Heart left ventricle (tissue), 16 donors: ENCODE results near the gene MATR3. TPM values are rescaled to one million over a fixed set of nuclear protein-coding genes. Genes with fewer than 3 reads are reported as not detected.
"Not testable (repeated sequence)": the region's sequence is repeated elsewhere in the genome, so short reads cannot be mapped to it uniquely, and the experiment has no call there.

Source experiments
- ATAC-seq, 4 donors: fragments of 200-7000 bp; cut with Tn5 transposase; one replicate each; pipeline ENCODE4 v1.9.1; 2020 to 2022; ENCODE audit warnings: moderate library complexity in 4 of 4, mild to moderate bottlenecking in 3 of 4, moderate number of reproducible peaks in 1 of 4
- DNase-seq, 5 donors: peaks; one replicate each; pipeline ENCODE4 v3.0.0-alpha.2; 2020
- H3K27ac ChIP-seq, 12 donors: fragments of 200-600 bp; sonication (generic) in 4 of 12; one replicate each; pipeline versions ENCODE4 v1.5.0 to v1.8.0; 2016 to 2022; ENCODE audit warnings: mild to moderate bottlenecking in 2 of 12
- H3K27me3 ChIP-seq, 9 donors: fragments of 200-600 bp; sonication (generic) in 2 of 9; one replicate each; pipeline versions ENCODE4 v1.5.1 to v1.8.0; 2016 to 2022; ENCODE audit warnings: mild to moderate bottlenecking in 3 of 9
- H3K36me3 ChIP-seq, 9 donors: fragments of 200-600 bp; sonication (generic) in 2 of 9; one replicate each; pipeline versions ENCODE4 v1.5.0 to v1.8.0; 2018 to 2022; ENCODE audit warnings: mild to moderate bottlenecking in 2 of 9
- H3K4me1 ChIP-seq, 12 donors: fragments of 200-600 bp; sonication (generic) in 4 of 12; one replicate each; pipeline versions ENCODE4 v1.5.0 to v1.8.0; 2016 to 2022; ENCODE audit warnings: mild to moderate bottlenecking in 3 of 12
- H3K4me3 ChIP-seq, 12 donors: fragments of 200-600 bp; sonication (generic) in 4 of 12; one replicate each; pipeline versions ENCODE4 v1.5.0 to v1.8.0; 2017 to 2022; ENCODE audit warnings: mild to moderate bottlenecking in 9 of 12, moderate library complexity in 4 of 12
- H3K9me3 ChIP-seq, 12 donors: fragments of 200-600 bp; sonication (generic) in 4 of 12; one replicate each; pipeline versions ENCODE4 v1.5.0 to v1.8.0; 2016 to 2022; ENCODE audit warnings: mild to moderate bottlenecking in 1 of 12
- POLR2A ChIP-seq, 2 donors: fragments of 450-650 bp; IDR thresholded peaks; one replicate each; pipeline ENCODE4 v1.6.1; 2017; ENCODE audit warnings: antibody characterized with exemption in 2 of 2, mild to moderate bottlenecking in 2 of 2, moderate library complexity in 2 of 2
- WGBS, 4 donors: extraction: QIAGEN DNeasy Blood & Tissue Kit in 2 of 4; methylation state at CpG; one replicate each; pipeline versions ENCODE4 v1.1.5 to v1.1.7; 2013 to 2018; 5-methylcytosine and 5-hydroxymethylcytosine counted together
- intact Hi-C, 10 donors: fragments of 100-400 bp; cut with DNase I; formaldehyde crosslinking; loops; one replicate each; pipeline versions ENCODE4 v1.11.1 to v1.14.2; 2022
- polyA plus RNA-seq, 2 donors: library from polyadenylated mRNA; stranded (reverse); fragments of 200-250 nt; gene quantifications; one replicate each; pipeline ENCODE4 v1.2.3, GENCODE V29; 2013
- total RNA-seq, 9 donors: library from RNA; depleted of rRNA in 2 of 9; stranded (reverse); fragments of >200 nt in 2 of 9; fragmentation: NEBNext Ultra II Directional in 3 of 9; extraction: Animal tissue kit (Norgen Biotek cat#: 25700) in 3 of 9; gene quantifications; one replicate each; pipeline versions ENCODE4 v1.1.0 to v1.2.4, GENCODE V29; 2016 to 2023
- TF ChIP-seq, protein P1 (sequence below), 12 donors: fragments of 200-600 bp; sonication (generic) in 4 of 12; IDR thresholded peaks; one replicate each; pipeline versions ENCODE4 v1.5.0 to v1.8.0; 2018 to 2022; ENCODE audit warnings: antibody characterized with exemption in 12 of 12, mild to moderate bottlenecking in 5 of 12
- donor health status: ischemic (EF 13 %, LVEDD 7.1; RV severe dilation, severe dysfunction).
- donor health status: healthy with polysubstance abuse.
- donor health status: DM: no; HTN: yes; CAD: no.
- donor health status: DM: no; HTN: no; CAD: no.
- donor health status: ischemic (EF 25% LVEDD 6.9; RV normal size, moderate dysfunction).
- donor health status: ischemic (EF 25% LVEDD 5.7; RV mildly dilated, moderate dysfunction).
- donor health status: healthy.
- donor health status: DM: yes; HTN: yes; CAD: no.
- donor health status: ischemic (EF 35%, LVEDD 5.7; RV mildly dilated, moderate dysfunction).
- donor health status: nonischemic (EF 11% LVEDD 7.7; RV severe dilation, severe dysfunction).
- donor health status: DM: yes; HTN: yes; CAD: no.
- donor health status: PGD.
- donor health status: ischemic (EF 29% LVEDD 5.4; RV normal size, mild dysfunction).
- donor health status: nonischemic (EF 23%, LVEDD 6.1; RV moderate dilation, normal function).

Gene MATR3
- total and polyA plus RNA-seq, 11 donors = 97.2 to 208 (median 138) TPM

DNA sequence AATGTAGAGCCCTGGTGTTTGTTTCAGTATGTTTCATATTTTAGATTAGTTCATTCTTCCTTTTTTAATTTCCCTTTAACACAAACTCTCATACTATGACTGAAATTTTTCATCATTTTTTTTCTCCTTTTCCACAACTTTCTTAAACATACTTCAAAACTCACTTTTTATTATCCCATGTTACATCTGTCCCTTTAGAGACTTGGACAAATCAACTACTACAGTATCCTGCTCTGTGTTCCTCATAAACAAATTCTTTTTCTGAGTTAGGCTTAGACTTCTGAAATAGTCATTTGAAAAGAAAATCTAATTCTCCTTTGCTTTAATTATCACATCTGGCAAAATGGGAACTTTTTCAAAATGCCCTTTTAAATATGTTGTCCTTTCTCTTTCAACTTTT lies 15.3 kb downstream of the MATR3 start:
- TF ChIP-seq, protein P1, sequence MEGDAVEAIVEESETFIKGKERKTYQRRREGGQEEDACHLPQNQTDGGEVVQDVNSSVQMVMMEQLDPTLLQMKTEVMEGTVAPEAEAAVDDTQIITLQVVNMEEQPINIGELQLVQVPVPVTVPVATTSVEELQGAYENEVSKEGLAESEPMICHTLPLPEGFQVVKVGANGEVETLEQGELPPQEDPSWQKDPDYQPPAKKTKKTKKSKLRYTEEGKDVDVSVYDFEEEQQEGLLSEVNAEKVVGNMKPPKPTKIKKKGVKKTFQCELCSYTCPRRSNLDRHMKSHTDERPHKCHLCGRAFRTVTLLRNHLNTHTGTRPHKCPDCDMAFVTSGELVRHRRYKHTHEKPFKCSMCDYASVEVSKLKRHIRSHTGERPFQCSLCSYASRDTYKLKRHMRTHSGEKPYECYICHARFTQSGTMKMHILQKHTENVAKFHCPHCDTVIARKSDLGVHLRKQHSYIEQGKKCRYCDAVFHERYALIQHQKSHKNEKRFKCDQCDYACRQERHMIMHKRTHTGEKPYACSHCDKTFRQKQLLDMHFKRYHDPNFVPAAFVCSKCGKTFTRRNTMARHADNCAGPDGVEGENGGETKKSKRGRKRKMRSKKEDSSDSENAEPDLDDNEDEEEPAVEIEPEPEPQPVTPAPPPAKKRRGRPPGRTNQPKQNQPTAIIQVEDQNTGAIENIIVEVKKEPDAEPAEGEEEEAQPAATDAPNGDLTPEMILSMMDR (IDR thresholded peaks at IDR 0.05) = no peak
- no peak for TF ChIP-seq POLR2A (IDR thresholded peaks at IDR 0.05)
- Histone ChIP-seq H3K4me1 (peaks cover 12 to 100% (median 91%) of the 10 kb centered on the region in 12 donors), H3K9me3 (no peaks in the 10 kb centered on the region), H3K36me3 (peaks cover 0 to 11% (median 0%) of the 10 kb centered on the region in 9 donors), H3K27me3 (no peaks in the 10 kb centered on the region), H3K27ac (no peak overlapping the region), H3K4me3 (no peak overlapping the region)
- no peak for ATAC-seq
- DNase-seq = no peak
- intact Hi-C loops = loop anchor here in 1 of 10 donors (5.0 kb wide), 1 partner anchor 34 kb away; the partner anchor contains the start of gene PAIP2

DNA sequence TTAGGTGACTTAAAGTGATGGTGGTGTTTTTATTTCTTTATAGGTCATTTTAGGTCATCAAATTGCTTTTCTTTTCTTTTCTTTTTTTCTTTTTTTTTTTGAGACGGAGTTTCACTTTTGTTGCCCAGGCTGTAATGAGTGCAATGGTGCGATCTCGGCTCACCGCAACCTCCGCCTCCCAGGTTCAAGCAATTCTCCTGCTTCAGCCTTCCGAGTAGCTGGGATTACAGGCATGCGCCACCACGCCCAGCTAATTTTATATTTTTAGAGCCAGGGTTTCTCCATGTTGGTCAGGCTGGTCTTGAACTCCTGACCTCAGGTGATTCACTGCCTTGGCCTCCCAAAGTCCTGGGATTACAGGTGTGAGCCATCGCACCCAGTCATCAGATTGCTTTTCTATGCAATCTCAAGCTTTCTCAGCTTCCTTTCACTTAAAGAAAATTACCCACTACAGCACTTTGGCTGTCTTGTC lies 17.2 kb downstream of the MATR3 start:
- ATAC-seq, H3K4me3 ChIP-seq, H3K27me3 ChIP-seq, intact Hi-C loops, H3K9me3 ChIP-seq, H3K27ac ChIP-seq, DNase-seq: not testable (repeated sequence)
- Histone ChIP-seq H3K4me1 (peaks cover 6 to 98% (median 87%) of the 10 kb centered on the region in 12 donors), H3K36me3 (peaks cover 0 to 31% (median 8%) of the 10 kb centered on the region in 9 donors)
- 76 to 84% (median 82%) methylated on average over 9 of the region's 9 CpGs for WGBS, 4 donors

DNA sequence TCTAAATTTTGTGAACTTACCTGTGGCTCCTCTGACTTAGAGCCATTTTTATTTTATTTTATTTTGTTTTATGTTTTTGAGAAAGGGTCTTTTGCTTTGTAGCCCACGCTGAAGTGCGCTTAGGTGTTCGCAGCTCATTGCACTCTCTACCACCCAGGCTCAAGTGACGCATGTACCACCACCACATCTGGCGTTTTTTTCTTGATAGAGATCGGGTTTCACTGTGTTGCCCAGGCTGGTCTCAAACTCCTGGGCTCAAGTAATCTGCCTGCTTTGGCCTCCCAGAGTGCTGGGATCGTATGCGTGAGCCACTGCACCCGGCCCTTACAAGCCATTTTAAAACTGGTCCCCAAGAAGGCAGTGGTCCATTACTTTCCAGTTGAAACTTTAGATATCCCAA lies 18.5 kb downstream of the MATR3 start:
- no peak for ATAC-seq
- TF ChIP-seq, protein P1 (IDR thresholded peaks at IDR 0.05) = no peak
- TF ChIP-seq POLR2A (IDR thresholded peaks at IDR 0.05) = no peak
- no peaks in the 10 kb centered on the region for H3K27me3 ChIP-seq
- no peak for DNase-seq
- WGBS, 4 donors = 81 to 85% (median 83%) methylated on average over 9 of the region's 9 CpGs
- intact Hi-C loops = no loop called here
- peaks cover 6 to 89% (median 80%) of the 10 kb centered on the region in 12 donors for H3K4me1 ChIP-seq
- no peak overlapping the region for H3K27ac ChIP-seq
- H3K4me3 ChIP-seq = no peak overlapping the region
- H3K36me3 ChIP-seq = peaks cover 0 to 44% (median 22%) of the 10 kb centered on the region in 9 donors
- no peaks in the 10 kb centered on the region for H3K9me3 ChIP-seq

DNA sequence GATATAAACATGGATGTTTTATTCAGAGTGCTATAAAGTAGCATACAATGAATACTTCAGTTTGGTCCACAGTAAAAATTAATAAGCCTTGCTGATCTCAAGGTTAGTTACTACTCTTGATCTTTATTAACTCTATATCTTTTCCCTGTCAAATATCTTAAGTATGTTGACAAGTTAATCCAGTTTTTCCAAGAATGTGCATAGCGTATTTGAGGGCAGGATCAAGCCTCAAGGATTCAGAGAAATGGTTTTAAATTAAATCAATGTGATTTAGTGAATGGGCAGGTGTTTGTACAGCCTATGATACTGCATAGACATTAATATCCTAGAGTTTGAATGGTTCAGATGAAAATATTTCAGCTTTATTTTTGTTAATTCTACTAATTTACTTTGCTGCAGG lies 20.7 kb downstream of the MATR3 start:
- no peak for DNase-seq
- 79 to 84% (median 82%) methylated on average over 1 of the region's 1 CpG for WGBS, 4 donors
- H3K9me3 ChIP-seq = no peaks in the 10 kb centered on the region
- no peaks in the 10 kb centered on the region for H3K27me3 ChIP-seq
- TF ChIP-seq, protein P1 (IDR thresholded peaks at IDR 0.05) = no peak
- TF ChIP-seq POLR2A (IDR thresholded peaks at IDR 0.05) = no peak
- intact Hi-C loops = no loop called here
- no peak overlapping the region for H3K27ac ChIP-seq
- ATAC-seq = no peak
- no peak overlapping the region for H3K4me3 ChIP-seq
- peaks cover 6 to 67% (median 58%) of the 10 kb centered on the region in 12 donors for H3K4me1 ChIP-seq
- peaks cover 0 to 60% (median 44%) of the 10 kb centered on the region in 9 donors for H3K36me3 ChIP-seq

DNA sequence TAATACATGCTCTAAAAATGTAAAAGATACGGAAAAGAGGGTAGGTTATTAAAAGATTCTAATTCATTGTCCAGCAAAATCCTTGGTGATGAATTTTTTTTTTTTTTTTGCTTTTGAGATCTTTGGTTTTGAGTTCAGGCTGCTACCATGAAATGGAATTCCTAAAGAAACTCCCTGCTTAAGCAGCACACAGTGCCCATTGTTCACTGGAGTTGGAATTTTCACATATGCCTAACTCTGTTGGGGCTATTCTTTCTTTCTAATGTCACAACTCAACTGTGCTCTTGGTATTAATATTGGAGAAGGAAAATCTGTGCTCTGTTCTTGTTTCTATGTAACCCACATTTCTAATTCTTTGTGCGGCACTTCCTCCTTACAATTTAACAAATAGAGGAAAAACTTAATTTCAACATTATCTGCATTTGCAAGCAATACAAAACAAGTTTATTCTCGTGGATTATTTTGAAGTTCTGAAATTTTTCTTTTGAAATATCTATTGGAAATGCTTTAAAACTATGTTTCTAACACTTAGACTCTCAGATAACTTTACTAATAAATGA lies 21.6 kb downstream of the MATR3 start:
- Histone ChIP-seq H3K4me3 (no peak overlapping the region), H3K27me3 (no peaks in the 10 kb centered on the region), H3K36me3 (peaks cover 0 to 68% (median 52%) of the 10 kb centered on the region in 9 donors), H3K27ac (no peak overlapping the region), H3K9me3 (no peaks in the 10 kb centered on the region), H3K4me1 (peaks cover 0 to 59% (median 50%) of the 10 kb centered on the region in 12 donors)
- WGBS, 4 donors = 78 to 84% (median 82%) methylated on average over 3 of the region's 3 CpGs
- intact Hi-C loops = no loop called here
- no peak for TF ChIP-seq POLR2A (IDR thresholded peaks at IDR 0.05)
- TF ChIP-seq, protein P1 (IDR thresholded peaks at IDR 0.05) = no peak
- DNase-seq (no peak), ATAC-seq (no peak)
